ENCODE results near the gene LSM3.

GRCh38 chr3:14150078-14150477 is 28.5 kb upstream of the LSM3 start:
- TF ChIP-seq, protein P1, sequence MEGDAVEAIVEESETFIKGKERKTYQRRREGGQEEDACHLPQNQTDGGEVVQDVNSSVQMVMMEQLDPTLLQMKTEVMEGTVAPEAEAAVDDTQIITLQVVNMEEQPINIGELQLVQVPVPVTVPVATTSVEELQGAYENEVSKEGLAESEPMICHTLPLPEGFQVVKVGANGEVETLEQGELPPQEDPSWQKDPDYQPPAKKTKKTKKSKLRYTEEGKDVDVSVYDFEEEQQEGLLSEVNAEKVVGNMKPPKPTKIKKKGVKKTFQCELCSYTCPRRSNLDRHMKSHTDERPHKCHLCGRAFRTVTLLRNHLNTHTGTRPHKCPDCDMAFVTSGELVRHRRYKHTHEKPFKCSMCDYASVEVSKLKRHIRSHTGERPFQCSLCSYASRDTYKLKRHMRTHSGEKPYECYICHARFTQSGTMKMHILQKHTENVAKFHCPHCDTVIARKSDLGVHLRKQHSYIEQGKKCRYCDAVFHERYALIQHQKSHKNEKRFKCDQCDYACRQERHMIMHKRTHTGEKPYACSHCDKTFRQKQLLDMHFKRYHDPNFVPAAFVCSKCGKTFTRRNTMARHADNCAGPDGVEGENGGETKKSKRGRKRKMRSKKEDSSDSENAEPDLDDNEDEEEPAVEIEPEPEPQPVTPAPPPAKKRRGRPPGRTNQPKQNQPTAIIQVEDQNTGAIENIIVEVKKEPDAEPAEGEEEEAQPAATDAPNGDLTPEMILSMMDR (IDR thresholded peaks at IDR 0.05), result no peak
- no peak for TF ChIP-seq POLR2A (IDR thresholded peaks at IDR 0.05)
